GM23338 (cell line): ENCODE data around the gene PAX5.

Experiments
- CREB1 ChIP-seq: fragments of 250-450 bp; sonication (Bioruptor Pico); IDR thresholded peaks from 2 replicates; pipeline ENCODE4 v1.5.0; 2020; ENCODE audit warnings: low read depth, mild to moderate bottlenecking, moderate library complexity
- CTCF ChIP-seq, 2 experiments: fragments of 200-600 bp in 1 of 2; sonication (generic) in 1 of 2; conservative IDR thresholded peaks; 2 replicates each; pipeline versions ENCODE4 v1.5.1 to v1.6.1; 2016 to 2017; ENCODE audit warnings: antibody characterized with exemption in 2 of 2, low read depth in 2 of 2, mild to moderate bottlenecking in 2 of 2, moderate library complexity in 1 of 2
- EZH2 ChIP-seq: fragments of 200-600 bp; sonication (generic); IDR thresholded peaks from one replicate; pipeline ENCODE4 v1.8.0; 2017; ENCODE audit warnings: antibody characterized with exemption, mild to moderate bottlenecking, low read depth; ENCODE audit not compliant: unreplicated experiment
- EZH2phosphoT487 ChIP-seq: fragments of 200-600 bp; sonication (generic); IDR thresholded peaks from one replicate; pipeline ENCODE4 v1.8.1; 2018; ENCODE audit warnings: antibody characterized with exemption; ENCODE audit not compliant: unreplicated experiment
- POLR2AphosphoS5 ChIP-seq: IDR thresholded peaks from 2 replicates; pipeline ENCODE4 v1.6.1; 2016; ENCODE audit warnings: antibody characterized with exemption, low read depth
- STAT1 ChIP-seq: IDR thresholded peaks from one replicate; pipeline ENCODE4 v1.6.1; 2016; ENCODE audit warnings: antibody characterized with exemption; ENCODE audit not compliant: unreplicated experiment

GRCh38 chr9:36794461-36794860, 239.6 kb downstream of the PAX5 start:
- TF ChIP-seq CTCF (conservative IDR thresholded peaks at IDR 0.05; ENCODE audit: low read depth in 2 of 2) (no peak), POLR2AphosphoS5 (no peak), EZH2phosphoT487 (no peak), EZH2 (no peak), CREB1 (no peak), STAT1 (no peak)
